ENCODE data around the gene UNC5B.

UNC5B gene

GRCh38 chr10:71223347-71224058 is 11.1 kb downstream of the UNC5B start:
- no peak for DNase-seq

GRCh38 chr10:71225291-71226058 is 13.1 kb downstream of the UNC5B start:
- no peak for DNase-seq

- no peak for DNase-seq
These were observed 16.7 kb downstream of the UNC5B start for GRCh38 chr10:71228875-71229675.

GRCh38 chr10:71229726-71230655 is 17.6 kb downstream of the UNC5B start:
- no peak for DNase-seq

- DNase-seq: no peak
These were observed 18.3 kb downstream of the UNC5B start for GRCh38 chr10:71230656-71231025.

- no peak for DNase-seq
These were observed 18.8 kb downstream of the UNC5B start for GRCh38 chr10:71231206-71231605.

- peak; percentile 48 for DNase-seq
These were observed 20.0 kb downstream of the UNC5B start for GRCh38 chr10:71232089-71232998.

GRCh38 chr10:71233482-71233892 is 21.1 kb downstream of the UNC5B start:
- DNase-seq: no peak

- no peak for DNase-seq
These were observed 21.9 kb downstream of the UNC5B start for GRCh38 chr10:71234004-71234894.

- DNase-seq: no peak
These were observed 22.8 kb downstream of the UNC5B start for GRCh38 chr10:71234970-71235685.

GRCh38 chr10:71235808-71236207 is 23.4 kb downstream of the UNC5B start:
- no peak for DNase-seq

GRCh38 chr10:71236286-71236685 is 23.9 kb downstream of the UNC5B start:
- DNase-seq: no peak

GRCh38 chr10:71236822-71237682 is 24.7 kb downstream of the UNC5B start:
- DNase-seq: no peak

- DNase-seq: no peak
These were observed 25.7 kb downstream of the UNC5B start for GRCh38 chr10:71237843-71238623.

- DNase-seq: no peak
These were observed 26.3 kb downstream of the UNC5B start for GRCh38 chr10:71238626-71239025.

- no peak for DNase-seq
These were observed 27.0 kb downstream of the UNC5B start for GRCh38 chr10:71239131-71239915.
